Nephron progenitor cell (in vitro differentiated cells): ENCODE results near the gene PRKAR2A.

Experiments
- DNase-seq: peaks from one replicate; pipeline ENCODE4 v3.0.0; 2021
- H3K27ac Mint-ChIP-seq: 2 replicates; pipeline ENCODE4 v1.8.0; 2021; ENCODE audit warnings: mild to moderate bottlenecking, moderate library complexity, mixed read lengths
- H3K27me3 Mint-ChIP-seq: 2 replicates; pipeline ENCODE4 v1.8.0; 2021; ENCODE audit warnings: mild to moderate bottlenecking, low read depth, mixed read lengths; ENCODE audit not compliant: poor library complexity
- H3K36me3 Mint-ChIP-seq: 2 replicates; pipeline ENCODE4 v1.8.0; 2021; ENCODE audit warnings: low read depth, mixed read lengths
- H3K4me1 Mint-ChIP-seq: 2 replicates; pipeline ENCODE4 v1.8.0; 2021; ENCODE audit warnings: mixed read lengths
- H3K4me3 Mint-ChIP-seq: 2 replicates; pipeline ENCODE4 v1.8.0; 2021; ENCODE audit warnings: mild to moderate bottlenecking, moderate library complexity, mixed read lengths
- H3K9me3 Mint-ChIP-seq: 2 replicates; pipeline ENCODE4 v1.8.0; 2021; ENCODE audit warnings: mild to moderate bottlenecking, moderate library complexity, mixed read lengths
- TF ChIP-seq, protein P1 (sequence below): fragments of 200-600 bp; sonication (generic); IDR thresholded peaks from 2 replicates; pipeline ENCODE4 v1.5.0; 2021; ENCODE audit warnings: antibody characterized with exemption

Gene PRKAR2A

GRCh38 chr3:48881006-48881405 lies 33.3 kb upstream of the PRKAR2A start:
- TF ChIP-seq, protein P1, sequence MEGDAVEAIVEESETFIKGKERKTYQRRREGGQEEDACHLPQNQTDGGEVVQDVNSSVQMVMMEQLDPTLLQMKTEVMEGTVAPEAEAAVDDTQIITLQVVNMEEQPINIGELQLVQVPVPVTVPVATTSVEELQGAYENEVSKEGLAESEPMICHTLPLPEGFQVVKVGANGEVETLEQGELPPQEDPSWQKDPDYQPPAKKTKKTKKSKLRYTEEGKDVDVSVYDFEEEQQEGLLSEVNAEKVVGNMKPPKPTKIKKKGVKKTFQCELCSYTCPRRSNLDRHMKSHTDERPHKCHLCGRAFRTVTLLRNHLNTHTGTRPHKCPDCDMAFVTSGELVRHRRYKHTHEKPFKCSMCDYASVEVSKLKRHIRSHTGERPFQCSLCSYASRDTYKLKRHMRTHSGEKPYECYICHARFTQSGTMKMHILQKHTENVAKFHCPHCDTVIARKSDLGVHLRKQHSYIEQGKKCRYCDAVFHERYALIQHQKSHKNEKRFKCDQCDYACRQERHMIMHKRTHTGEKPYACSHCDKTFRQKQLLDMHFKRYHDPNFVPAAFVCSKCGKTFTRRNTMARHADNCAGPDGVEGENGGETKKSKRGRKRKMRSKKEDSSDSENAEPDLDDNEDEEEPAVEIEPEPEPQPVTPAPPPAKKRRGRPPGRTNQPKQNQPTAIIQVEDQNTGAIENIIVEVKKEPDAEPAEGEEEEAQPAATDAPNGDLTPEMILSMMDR: no peak
- no peak overlapping the region for H3K4me3 Mint-ChIP-seq
- no peaks in the 10 kb centered on the region for H3K9me3 Mint-ChIP-seq
- H3K36me3 Mint-ChIP-seq: no peaks in the 10 kb centered on the region
- H3K4me1 Mint-ChIP-seq: peaks cover 9% of the 10 kb centered on the region
- no peak overlapping the region for H3K27ac Mint-ChIP-seq
- H3K27me3 Mint-ChIP-seq: peaks cover 4% of the 10 kb centered on the region
- no peak for DNase-seq

GRCh38 chr3:48879994-48880377 lies 32.3 kb upstream of the PRKAR2A start:
- TF ChIP-seq, protein P1: no peak
- Mint-ChIP-seq H3K9me3 (no peaks in the 10 kb centered on the region), H3K27ac (peak overlapping the region; percentile 38), H3K27me3 (peaks cover 4% of the 10 kb centered on the region), H3K36me3 (no peaks in the 10 kb centered on the region), H3K4me1 (peaks cover 9% of the 10 kb centered on the region), H3K4me3 (no peak overlapping the region)
- no peak for DNase-seq

DNA sequence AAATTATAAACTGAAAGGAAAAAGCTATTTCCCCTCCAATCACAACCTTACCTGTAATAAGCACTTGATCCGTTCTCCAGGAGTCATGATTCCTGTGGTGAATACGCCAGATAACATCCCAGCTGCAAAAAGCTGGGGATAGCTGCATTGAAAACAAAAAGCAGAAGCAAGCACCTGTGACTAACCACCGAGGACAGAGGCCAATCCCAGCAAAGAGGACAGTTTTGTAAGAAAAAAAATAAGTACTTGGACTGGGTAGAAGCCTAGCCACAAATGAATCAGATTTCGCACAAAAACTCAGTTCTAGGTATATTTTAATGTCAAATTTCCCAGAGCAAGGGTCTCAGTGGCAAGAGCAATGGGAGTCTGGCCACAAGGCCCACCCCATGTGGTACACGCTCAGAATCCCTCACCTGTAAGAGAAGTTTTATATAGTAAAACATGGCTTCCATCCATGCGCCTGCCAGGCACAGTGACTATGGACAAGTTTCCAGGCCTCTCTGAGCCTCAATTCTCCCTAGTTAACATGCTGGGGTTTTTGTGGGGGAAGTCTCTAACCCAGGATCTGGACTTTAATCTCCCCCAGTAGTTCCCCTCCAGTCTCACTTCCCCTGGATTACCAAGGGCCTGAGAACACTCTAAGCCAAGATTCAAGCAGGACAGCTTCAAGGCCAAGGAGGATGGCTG lies 31.8 kb upstream of the PRKAR2A start:
- Mint-ChIP-seq H3K4me1 (peaks cover 9% of the 10 kb centered on the region), H3K27me3 (peaks cover 4% of the 10 kb centered on the region), H3K4me3 (no peak overlapping the region), H3K9me3 (no peaks in the 10 kb centered on the region), H3K36me3 (no peaks in the 10 kb centered on the region), H3K27ac (peak overlapping the region; percentile 38)
- DNase-seq: no peak
- TF ChIP-seq, protein P1: no peak

- Mint-ChIP-seq H3K27me3 (peaks cover 4% of the 10 kb centered on the region), H3K27ac (no peak overlapping the region), H3K4me1 (peaks cover 9% of the 10 kb centered on the region), H3K9me3 (no peaks in the 10 kb centered on the region), H3K4me3 (no peak overlapping the region), H3K36me3 (no peaks in the 10 kb centered on the region)
- DNase-seq: no peak
- TF ChIP-seq, protein P1: no peak
These were observed 30.0 kb upstream of the PRKAR2A start for GRCh38 chr3:48877671-48878070.

DNA sequence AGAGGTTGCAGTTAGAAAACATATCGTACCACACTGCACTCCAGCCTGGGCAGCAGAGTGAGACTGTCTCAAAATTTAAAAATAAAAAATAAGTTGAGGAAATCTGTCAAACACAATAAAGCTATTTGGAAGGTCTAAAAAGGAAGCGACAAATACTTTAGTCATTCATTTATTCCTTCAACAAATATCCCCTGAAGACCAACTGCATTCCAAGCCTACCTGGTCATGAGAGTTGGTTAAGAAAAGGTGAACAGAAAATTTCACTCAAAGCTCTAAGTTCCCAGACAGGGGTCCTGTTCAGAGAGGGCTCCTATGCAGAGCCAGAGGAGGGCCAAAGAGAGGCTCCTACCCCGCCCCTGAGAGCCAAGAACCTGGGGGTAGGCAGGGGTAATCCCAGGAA lies 15.4 kb upstream of the PRKAR2A start:
- Mint-ChIP-seq H3K36me3 (no peaks in the 10 kb centered on the region), H3K27ac (no peak overlapping the region), H3K4me3 (no peak overlapping the region), H3K27me3 (no peaks in the 10 kb centered on the region), H3K4me1 (peaks cover 5% of the 10 kb centered on the region), H3K9me3 (no peaks in the 10 kb centered on the region)
- TF ChIP-seq, protein P1: no peak
- no peak for DNase-seq

DNA sequence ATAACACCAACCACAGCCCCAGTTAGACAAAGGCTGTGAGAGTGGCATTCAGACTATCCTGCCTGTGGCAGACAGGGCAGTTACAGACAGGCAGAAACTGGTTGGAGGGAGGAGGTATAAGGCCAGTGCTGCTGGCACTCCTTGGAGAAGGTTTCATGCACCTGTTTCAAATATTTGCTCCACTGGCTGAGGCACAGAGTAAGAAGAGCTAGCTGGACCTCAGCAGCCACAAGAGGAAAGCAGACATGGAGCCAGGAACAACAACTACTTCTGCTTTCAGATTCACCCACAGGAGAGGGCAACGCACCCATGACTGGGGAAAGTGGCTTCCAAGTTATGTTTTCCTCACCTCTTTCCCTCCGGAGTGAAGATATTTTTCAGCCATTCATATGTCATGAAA lies 11.5 kb upstream of the PRKAR2A start:
- TF ChIP-seq, protein P1: no peak
- Mint-ChIP-seq H3K4me3 (no peak overlapping the region), H3K36me3 (no peaks in the 10 kb centered on the region), H3K9me3 (no peaks in the 10 kb centered on the region), H3K27ac (no peak overlapping the region), H3K27me3 (no peaks in the 10 kb centered on the region), H3K4me1 (peaks cover 6% of the 10 kb centered on the region)
- no peak for DNase-seq
